SH-SY5Y (cell line): Measurements from ENCODE around the gene CACNG8.

Experiments used
- GATA2 ChIP-seq: IDR thresholded peaks from 2 replicates; pipeline ENCODE4 v1.6.1; 2011; ENCODE audit warnings: mild to moderate bottlenecking, low read depth, low read length
- GATA3 ChIP-seq: IDR thresholded peaks from 2 replicates; pipeline ENCODE4 v1.6.1; 2011; ENCODE audit warnings: low read depth, mild to moderate bottlenecking, low read length, moderate library complexity

DNA sequence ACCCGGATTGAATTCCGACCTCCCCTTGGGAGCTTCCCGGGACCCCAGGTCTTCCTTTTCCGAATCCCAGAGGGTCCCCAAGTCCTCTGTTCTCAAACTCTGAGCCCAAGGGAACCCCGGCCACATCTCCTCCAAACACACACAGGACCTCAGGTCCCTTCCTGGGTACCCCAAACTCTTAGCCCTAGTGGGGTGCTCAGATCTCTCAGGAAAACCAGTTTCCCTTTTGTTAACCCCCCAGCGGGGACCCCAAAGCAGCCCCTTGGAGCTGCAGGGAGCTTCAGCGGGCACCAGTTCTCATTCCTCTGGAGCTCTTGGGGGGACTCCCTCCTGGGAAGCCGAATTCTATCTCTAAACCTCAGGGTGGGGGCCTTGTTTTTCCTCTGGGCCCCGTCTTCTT, 29.5 kb downstream of the CACNG8 start:
- no peak for TF ChIP-seq GATA3
- no peak for TF ChIP-seq GATA2
